Neural cell (in vitro differentiated cells): ENCODE data around the gene STRIP1.

Experiments used
- CTCF ChIP-seq: fragments of 450-650 bp; IDR thresholded peaks from 2 replicates; pipeline ENCODE4 v1.5.1; 2014; ENCODE audit warnings: antibody characterized with exemption, mild to moderate bottlenecking, moderate library complexity; ENCODE audit not compliant: poor library complexity, severe bottlenecking
- EP300 ChIP-seq: fragments of 450-650 bp; conservative IDR thresholded peaks from 2 replicates; pipeline ENCODE4 v1.6.1; 2014; ENCODE audit warnings: antibody characterized with exemption, mild to moderate bottlenecking, moderate library complexity; ENCODE audit not compliant: poor library complexity, severe bottlenecking

GRCh38 chr1:110086961-110087360 is 52.5 kb downstream of the STRIP1 start:
- TF ChIP-seq CTCF (no peak), EP300 (no peak)
